Epidermal melanocyte (primary cell): ENCODE data around the gene ZNF268.
"Not testable (repeated sequence)": the region's sequence is repeated elsewhere in the genome, so short reads cannot be mapped to it uniquely, and the experiment has no call there.

Experiments
- DNase-seq: peaks from one replicate; pipeline ENCODE4 v3.0.0; 2011; ENCODE audit warnings: low spot score; ENCODE audit not compliant: insufficient read length

Gene ZNF268

GRCh38 chr12:133227281-133227852 lies 46.1 kb downstream of the ZNF268 start:
- no peak for DNase-seq

GRCh38 chr12:133231001-133231400 lies 49.7 kb downstream of the ZNF268 start:
- DNase-seq: no peak

GRCh38 chr12:133233006-133233405 lies 51.7 kb downstream of the ZNF268 start:
- no peak for DNase-seq

GRCh38 chr12:133233993-133234564 lies 52.8 kb downstream of the ZNF268 start:
- DNase-seq: no peak

GRCh38 chr12:133234971-133235370 lies 53.7 kb downstream of the ZNF268 start:
- no peak for DNase-seq

GRCh38 chr12:133235401-133236112 lies 54.3 kb downstream of the ZNF268 start, which contains the start of gene ANHX:
ANHX (minus strand) TSS chr12:133235877; CDS start chr12:133234356, 1,521 bp downstream.
- DNase-seq: no peak

GRCh38 chr12:133236144-133236543 lies 54.8 kb downstream of the ZNF268 start:
- DNase-seq: no peak

- DNase-seq: no peak
These were observed 55.3 kb downstream of the ZNF268 start for GRCh38 chr12:133236556-133236955.

GRCh38 chr12:133251732-133252131 lies 70.4 kb downstream of the ZNF268 start:
- no peak for DNase-seq

GRCh38 chr12:133255833-133256232 lies 74.5 kb downstream of the ZNF268 start:
- not testable (repeated sequence) for DNase-seq

- DNase-seq: no peak
These were observed 75.0 kb downstream of the ZNF268 start for GRCh38 chr12:133256321-133256720.

GRCh38 chr12:133264173-133264572 lies 82.9 kb downstream of the ZNF268 start:
- no peak for DNase-seq
